ENCODE results near the gene C1orf35.

The C1orf35 gene

DNA sequence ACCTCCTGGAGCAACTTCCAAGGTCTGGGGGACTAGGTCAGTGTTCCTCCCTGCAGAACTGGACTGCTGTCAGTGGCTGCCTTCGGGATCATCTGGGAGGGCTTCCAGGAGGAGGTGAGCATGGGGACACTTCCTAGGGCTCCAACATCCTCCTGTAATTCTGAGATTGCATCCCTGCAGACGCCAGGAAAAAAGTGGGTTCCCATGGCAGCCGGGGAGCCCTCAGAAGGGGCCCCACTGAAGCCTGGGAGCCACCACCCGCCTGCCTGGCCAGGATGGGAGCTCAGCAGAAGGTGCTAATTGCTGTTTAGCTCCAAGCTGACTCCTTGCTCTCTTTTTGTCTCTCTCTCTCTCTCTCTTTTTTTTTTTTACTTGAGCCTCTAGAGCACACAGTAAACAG is 36.7 kb downstream of the C1orf35 start:
- ATAC-seq = no peak
- no peak for TF ChIP-seq ZNF8 (CRISPR knock-in tag; IDR thresholded peaks at IDR 0.05)
- no peak for TF ChIP-seq RARB (CRISPR knock-in tag; IDR thresholded peaks at IDR 0.05)
- TF ChIP-seq ISL1 (CRISPR knock-in tag; IDR thresholded peaks at IDR 0.05) = no peak
- no peak for TF ChIP-seq OSR1 (CRISPR knock-in tag; IDR thresholded peaks at IDR 0.05)
- TF ChIP-seq ZNF565 (CRISPR knock-in tag; conservative IDR thresholded peaks at IDR 0.05; ENCODE audit: low read depth) = no peak
- no peak for TF ChIP-seq PPARA (CRISPR knock-in tag; IDR thresholded peaks at IDR 0.05; ENCODE audit: borderline replicate concordance)
- TF ChIP-seq, protein P1, sequence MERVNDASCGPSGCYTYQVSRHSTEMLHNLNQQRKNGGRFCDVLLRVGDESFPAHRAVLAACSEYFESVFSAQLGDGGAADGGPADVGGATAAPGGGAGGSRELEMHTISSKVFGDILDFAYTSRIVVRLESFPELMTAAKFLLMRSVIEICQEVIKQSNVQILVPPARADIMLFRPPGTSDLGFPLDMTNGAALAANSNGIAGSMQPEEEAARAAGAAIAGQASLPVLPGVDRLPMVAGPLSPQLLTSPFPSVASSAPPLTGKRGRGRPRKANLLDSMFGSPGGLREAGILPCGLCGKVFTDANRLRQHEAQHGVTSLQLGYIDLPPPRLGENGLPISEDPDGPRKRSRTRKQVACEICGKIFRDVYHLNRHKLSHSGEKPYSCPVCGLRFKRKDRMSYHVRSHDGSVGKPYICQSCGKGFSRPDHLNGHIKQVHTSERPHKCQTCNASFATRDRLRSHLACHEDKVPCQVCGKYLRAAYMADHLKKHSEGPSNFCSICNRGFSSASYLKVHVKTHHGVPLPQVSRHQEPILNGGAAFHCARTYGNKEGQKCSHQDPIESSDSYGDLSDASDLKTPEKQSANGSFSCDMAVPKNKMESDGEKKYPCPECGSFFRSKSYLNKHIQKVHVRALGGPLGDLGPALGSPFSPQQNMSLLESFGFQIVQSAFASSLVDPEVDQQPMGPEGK (CRISPR knock-in tag; IDR thresholded peaks at IDR 0.05; ENCODE audit: borderline replicate concordance) = no peak
- TF ChIP-seq SNAI2 (CRISPR knock-in tag; IDR thresholded peaks at IDR 0.05) = no peak
- TF ChIP-seq, protein P2, sequence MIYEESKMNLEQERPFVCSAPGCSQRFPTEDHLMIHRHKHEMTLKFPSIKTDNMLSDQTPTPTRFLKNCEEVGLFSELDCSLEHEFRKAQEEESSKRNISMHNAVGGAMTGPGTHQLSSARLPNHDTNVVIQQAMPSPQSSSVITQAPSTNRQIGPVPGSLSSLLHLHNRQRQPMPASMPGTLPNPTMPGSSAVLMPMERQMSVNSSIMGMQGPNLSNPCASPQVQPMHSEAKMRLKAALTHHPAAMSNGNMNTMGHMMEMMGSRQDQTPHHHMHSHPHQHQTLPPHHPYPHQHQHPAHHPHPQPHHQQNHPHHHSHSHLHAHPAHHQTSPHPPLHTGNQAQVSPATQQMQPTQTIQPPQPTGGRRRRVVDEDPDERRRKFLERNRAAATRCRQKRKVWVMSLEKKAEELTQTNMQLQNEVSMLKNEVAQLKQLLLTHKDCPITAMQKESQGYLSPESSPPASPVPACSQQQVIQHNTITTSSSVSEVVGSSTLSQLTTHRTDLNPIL (CRISPR knock-in tag; IDR thresholded peaks at IDR 0.05; ENCODE audit: low read depth) = no peak
- TF ChIP-seq GLIS3 (CRISPR knock-in tag; IDR thresholded peaks at IDR 0.05) = no peak
- no peak for TF ChIP-seq TSHZ2 (CRISPR knock-in tag; IDR thresholded peaks at IDR 0.05)
- no peak for TF ChIP-seq BACH2 (CRISPR knock-in tag; IDR thresholded peaks at IDR 0.05; ENCODE audit: borderline replicate concordance)
- no peak for TF ChIP-seq ZFP30 (CRISPR knock-in tag; IDR thresholded peaks at IDR 0.05)
- TF ChIP-seq CSDC2 (CRISPR knock-in tag; IDR thresholded peaks at IDR 0.05) = no peak
- no peak for TF ChIP-seq ESRRG (CRISPR knock-in tag; IDR thresholded peaks at IDR 0.05)

- no peak for ATAC-seq
- TF ChIP-seq SNAI2 (CRISPR knock-in tag; IDR thresholded peaks at IDR 0.05) = no peak
- TF ChIP-seq PPARA (CRISPR knock-in tag; IDR thresholded peaks at IDR 0.05; ENCODE audit: borderline replicate concordance) = no peak
- no peak for TF ChIP-seq ISL1 (CRISPR knock-in tag; IDR thresholded peaks at IDR 0.05)
- TF ChIP-seq ZFP3 (CRISPR knock-in tag; IDR thresholded peaks at IDR 0.05) = no peak
- no peak for TF ChIP-seq ZNF565 (CRISPR knock-in tag; conservative IDR thresholded peaks at IDR 0.05; ENCODE audit: low read depth)
- TF ChIP-seq TSHZ2 (CRISPR knock-in tag; IDR thresholded peaks at IDR 0.05) = no peak
- no peak for TF ChIP-seq BACH2 (CRISPR knock-in tag; IDR thresholded peaks at IDR 0.05; ENCODE audit: borderline replicate concordance)
- no peak for TF ChIP-seq ESRRG (CRISPR knock-in tag; IDR thresholded peaks at IDR 0.05)
- TF ChIP-seq, protein P1 (CRISPR knock-in tag; IDR thresholded peaks at IDR 0.05; ENCODE audit: borderline replicate concordance) = no peak
- TF ChIP-seq POU6F1 (CRISPR knock-in tag; IDR thresholded peaks at IDR 0.05; ENCODE audit: borderline replicate concordance, low read depth) = no peak
- no peak for TF ChIP-seq ZFP30 (CRISPR knock-in tag; IDR thresholded peaks at IDR 0.05)
- TF ChIP-seq ZNF8 (CRISPR knock-in tag; IDR thresholded peaks at IDR 0.05) = no peak
- TF ChIP-seq, protein P3, sequence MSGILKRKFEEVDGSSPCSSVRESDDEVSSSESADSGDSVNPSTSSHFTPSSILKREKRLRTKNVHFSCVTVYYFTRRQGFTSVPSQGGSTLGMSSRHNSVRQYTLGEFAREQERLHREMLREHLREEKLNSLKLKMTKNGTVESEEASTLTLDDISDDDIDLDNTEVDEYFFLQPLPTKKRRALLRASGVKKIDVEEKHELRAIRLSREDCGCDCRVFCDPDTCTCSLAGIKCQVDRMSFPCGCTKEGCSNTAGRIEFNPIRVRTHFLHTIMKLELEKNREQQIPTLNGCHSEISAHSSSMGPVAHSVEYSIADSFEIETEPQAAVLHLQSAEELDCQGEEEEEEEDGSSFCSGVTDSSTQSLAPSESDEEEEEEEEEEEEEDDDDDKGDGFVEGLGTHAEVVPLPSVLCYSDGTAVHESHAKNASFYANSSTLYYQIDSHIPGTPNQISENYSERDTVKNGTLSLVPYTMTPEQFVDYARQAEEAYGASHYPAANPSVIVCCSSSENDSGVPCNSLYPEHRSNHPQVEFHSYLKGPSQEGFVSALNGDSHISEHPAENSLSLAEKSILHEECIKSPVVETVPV (CRISPR knock-in tag; IDR thresholded peaks at IDR 0.05) = no peak
- no peak for TF ChIP-seq ZC3H10 (CRISPR knock-in tag; IDR thresholded peaks at IDR 0.05)
- TF ChIP-seq RARB (CRISPR knock-in tag; IDR thresholded peaks at IDR 0.05) = no peak
Observed at GRCh38 chr1:228065543-228066347, 37.4 kb downstream of the C1orf35 start.
